ENCODE results near the gene SETDB2. TPM values are rescaled to one million over a fixed set of nuclear protein-coding genes. Genes with fewer than 3 reads are reported as not detected.

Gene SETDB2
- total and polyA plus RNA-seq, 2 of the 13 experiments (the other 11 are each of a cell fraction or from before 2014, with no cell fraction given) = 8.1 to 8.7 TPM

DNA sequence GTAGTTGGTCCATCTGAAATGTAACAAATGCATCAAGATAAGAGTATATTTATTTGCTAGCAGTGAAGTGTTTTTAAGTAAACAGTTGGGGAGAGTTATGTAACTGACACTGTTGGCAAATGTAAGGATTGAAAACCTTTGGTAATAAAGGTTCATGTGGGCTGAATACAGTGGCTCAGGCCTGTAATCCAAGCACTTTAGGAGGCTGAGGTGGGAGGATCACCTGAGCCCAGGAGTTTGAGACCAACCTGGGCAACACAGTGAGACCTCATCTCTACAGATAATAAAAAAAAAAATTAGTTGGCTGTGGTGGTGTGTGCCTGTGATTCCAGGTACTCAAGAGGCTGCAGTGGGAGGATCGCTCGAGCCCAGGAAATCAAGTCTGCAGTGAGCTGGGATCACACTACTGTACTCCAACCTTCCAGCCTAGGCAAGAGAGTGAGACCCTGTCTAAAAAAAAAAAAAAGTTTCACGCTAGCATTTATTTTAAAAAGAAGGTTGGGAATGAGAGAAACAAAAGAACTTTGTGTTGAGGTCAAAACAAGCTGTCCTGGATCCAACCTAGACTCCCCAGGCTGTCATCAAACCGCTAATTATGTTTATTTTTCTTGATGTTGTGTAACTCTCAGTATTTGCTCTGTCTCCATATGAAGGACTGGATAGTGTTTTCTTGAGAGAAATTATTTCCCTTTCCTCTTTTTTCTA is 20.7 kb downstream of the SETDB2 start (continued):
- TF ChIP-seq ZNF30 (CRISPR knock-in tag; IDR thresholded peaks at IDR 0.05) (no peak), STAG1 (CRISPR knock-in tag; IDR thresholded peaks at IDR 0.05) (no peak), CEBPB (IDR thresholded peaks at IDR 0.05; ENCODE audit: borderline replicate concordance, low read depth, low read length) (peak; percentile 82; the same call in 1 of the 2 replicates), ZNF354B (CRISPR knock-in tag; IDR thresholded peaks at IDR 0.05) (no peak), RXRB (CRISPR knock-in tag; IDR thresholded peaks at IDR 0.05; ENCODE audit: borderline replicate concordance) (peak; percentile 90), ZGPAT (CRISPR knock-in tag; IDR thresholded peaks at IDR 0.05) (peak; percentile 78), ZFP90 (CRISPR knock-in tag; IDR thresholded peaks at IDR 0.05; ENCODE audit: borderline replicate concordance) (0 out of 2 replicates have a peak, but pooled peaks have one; percentile 26), NCOA2 (CRISPR knock-in tag; IDR thresholded peaks at IDR 0.05) (peak; percentile 85), ZNF549 (CRISPR knock-in tag; IDR thresholded peaks at IDR 0.05) (no peak), CEBPG (CRISPR knock-in tag; IDR thresholded peaks at IDR 0.05) (peak; percentile 87), ZNF350 (CRISPR knock-in tag; IDR thresholded peaks at IDR 0.05; ENCODE audit: borderline replicate concordance, low read depth) (no peak), FOXO1 (CRISPR knock-in tag; IDR thresholded peaks at IDR 0.05) (peak; percentile 59; the same call in 1 of the 2 replicates), MZF1 (CRISPR knock-in tag; IDR thresholded peaks at IDR 0.05; ENCODE audit: borderline replicate concordance) (no peak), GATA4 (IDR thresholded peaks at IDR 0.05; ENCODE audit: borderline replicate concordance, low read depth) (no peak)
- TF ChIP-seq, protein P1, sequence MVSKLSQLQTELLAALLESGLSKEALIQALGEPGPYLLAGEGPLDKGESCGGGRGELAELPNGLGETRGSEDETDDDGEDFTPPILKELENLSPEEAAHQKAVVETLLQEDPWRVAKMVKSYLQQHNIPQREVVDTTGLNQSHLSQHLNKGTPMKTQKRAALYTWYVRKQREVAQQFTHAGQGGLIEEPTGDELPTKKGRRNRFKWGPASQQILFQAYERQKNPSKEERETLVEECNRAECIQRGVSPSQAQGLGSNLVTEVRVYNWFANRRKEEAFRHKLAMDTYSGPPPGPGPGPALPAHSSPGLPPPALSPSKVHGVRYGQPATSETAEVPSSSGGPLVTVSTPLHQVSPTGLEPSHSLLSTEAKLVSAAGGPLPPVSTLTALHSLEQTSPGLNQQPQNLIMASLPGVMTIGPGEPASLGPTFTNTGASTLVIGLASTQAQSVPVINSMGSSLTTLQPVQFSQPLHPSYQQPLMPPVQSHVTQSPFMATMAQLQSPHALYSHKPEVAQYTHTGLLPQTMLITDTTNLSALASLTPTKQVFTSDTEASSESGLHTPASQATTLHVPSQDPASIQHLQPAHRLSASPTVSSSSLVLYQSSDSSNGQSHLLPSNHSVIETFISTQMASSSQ (IDR thresholded peaks at IDR 0.05; ENCODE audit: low read depth) = peak; percentile 71
- TF ChIP-seq, protein P1 (CRISPR knock-in tag; IDR thresholded peaks at IDR 0.05; ENCODE audit: borderline replicate concordance) = peak; percentile 72; the same call in 1 of the 2 replicates
